Stimulated activated CD8-positive, alpha-beta memory T cell treated with anti-CD3 and anti-CD28 coated beads, Interleukin-12 subunit alpha, Interleukin-12 subunit beta, amount 100 ng/mL, for 24 hours (primary cell): ENCODE measurements around the gene FAIM2.

Experiments
- DNase-seq: peaks from one replicate; pipeline ENCODE4 v3.0.0-alpha.2; 2020; ENCODE audit errors: extremely low read depth

The FAIM2 gene

GRCh38 chr12:49894751-49895148, 8.9 kb downstream of the FAIM2 start:
- DNase-seq = no peak

- DNase-seq = no peak
Observed at GRCh38 chr12:49893753-49894750, 9.6 kb downstream of the FAIM2 start.

GRCh38 chr12:49892732-49893317, 10.9 kb downstream of the FAIM2 start:
- DNase-seq = no peak

- DNase-seq = no peak
Observed at GRCh38 chr12:49892084-49892731, 11.5 kb downstream of the FAIM2 start.

- DNase-seq = no peak
Observed at GRCh38 chr12:49891476-49891875, 12.2 kb downstream of the FAIM2 start.

- no peak for DNase-seq
Observed at GRCh38 chr12:49891012-49891411, 12.7 kb downstream of the FAIM2 start.

- no peak for DNase-seq
Observed at GRCh38 chr12:49890096-49890461, 13.6 kb downstream of the FAIM2 start.

- no peak for DNase-seq
Observed at GRCh38 chr12:49889361-49890095, 14.2 kb downstream of the FAIM2 start.

- DNase-seq = no peak
Observed at GRCh38 chr12:49888461-49889151, 15.1 kb downstream of the FAIM2 start.

- no peak for DNase-seq
Observed at GRCh38 chr12:49887536-49888401, 15.9 kb downstream of the FAIM2 start.

- no peak for DNase-seq
Observed at GRCh38 chr12:49887091-49887490, 16.6 kb downstream of the FAIM2 start.

- DNase-seq = no peak
Observed at GRCh38 chr12:49885663-49886461, 17.8 kb downstream of the FAIM2 start.

GRCh38 chr12:49885118-49885517, 18.6 kb downstream of the FAIM2 start:
- DNase-seq = no peak

GRCh38 chr12:49882851-49883464, 20.7 kb downstream of the FAIM2 start:
- DNase-seq = no peak

GRCh38 chr12:49882248-49882850, 21.4 kb downstream of the FAIM2 start:
- DNase-seq = no peak

- DNase-seq = no peak
Observed at GRCh38 chr12:49881415-49882247, 22.1 kb downstream of the FAIM2 start.

GRCh38 chr12:49880756-49881414, 22.8 kb downstream of the FAIM2 start:
- DNase-seq = no peak
